GM12864 (cell line): ENCODE results near the gene ZNF792.
"Not testable (repeated sequence)": the region's sequence is repeated elsewhere in the genome, so short reads cannot be mapped to it uniquely, and the experiment has no call there.

Experiments used
- DNase-seq: peaks from one replicate; pipeline ENCODE4 v3.0.0-alpha.2; 2011; ENCODE audit warnings: low read depth
- H3K4me3 ChIP-seq: 2 replicates; pipeline ENCODE4 v1.5.1; 2011; ENCODE audit warnings: mild to moderate bottlenecking, low read depth, low read length, control low read depth
- TF ChIP-seq, protein P1 (sequence below): IDR thresholded peaks from 2 replicates; pipeline ENCODE4 v1.5.1; 2011; ENCODE audit warnings: low read depth, mild to moderate bottlenecking, moderate library complexity, low read length, control low read depth, inconsistent platforms; ENCODE audit errors: missing control alignments

ZNF792 gene

DNA sequence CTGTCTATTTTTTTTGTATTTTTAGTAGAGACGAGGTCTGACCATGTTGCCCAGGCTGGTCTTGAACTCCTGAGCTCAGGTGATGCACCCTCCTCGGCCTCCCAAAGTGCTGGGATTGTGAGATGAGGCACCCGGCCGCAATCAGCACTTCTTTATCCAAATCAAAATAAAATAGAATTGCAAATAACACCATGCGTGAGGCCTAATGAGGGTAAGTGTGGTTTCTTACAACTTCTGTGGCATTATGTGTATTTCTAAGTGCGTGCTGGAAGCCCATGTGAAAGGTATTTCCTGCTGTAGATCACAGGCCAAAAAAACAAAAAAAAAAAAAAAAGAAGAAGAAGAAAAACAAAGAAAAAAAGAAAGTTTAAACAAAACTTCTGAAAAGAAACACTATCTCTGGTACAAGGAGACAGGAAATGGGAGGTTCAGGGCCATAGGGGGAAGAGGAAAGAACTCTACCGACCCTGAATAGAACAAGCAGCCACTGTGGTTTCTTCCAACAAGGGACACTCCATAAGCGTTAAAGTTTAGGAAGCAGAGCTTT is 33.1 kb upstream of the ZNF792 start:
- DNase-seq = no peak
- TF ChIP-seq, protein P1, sequence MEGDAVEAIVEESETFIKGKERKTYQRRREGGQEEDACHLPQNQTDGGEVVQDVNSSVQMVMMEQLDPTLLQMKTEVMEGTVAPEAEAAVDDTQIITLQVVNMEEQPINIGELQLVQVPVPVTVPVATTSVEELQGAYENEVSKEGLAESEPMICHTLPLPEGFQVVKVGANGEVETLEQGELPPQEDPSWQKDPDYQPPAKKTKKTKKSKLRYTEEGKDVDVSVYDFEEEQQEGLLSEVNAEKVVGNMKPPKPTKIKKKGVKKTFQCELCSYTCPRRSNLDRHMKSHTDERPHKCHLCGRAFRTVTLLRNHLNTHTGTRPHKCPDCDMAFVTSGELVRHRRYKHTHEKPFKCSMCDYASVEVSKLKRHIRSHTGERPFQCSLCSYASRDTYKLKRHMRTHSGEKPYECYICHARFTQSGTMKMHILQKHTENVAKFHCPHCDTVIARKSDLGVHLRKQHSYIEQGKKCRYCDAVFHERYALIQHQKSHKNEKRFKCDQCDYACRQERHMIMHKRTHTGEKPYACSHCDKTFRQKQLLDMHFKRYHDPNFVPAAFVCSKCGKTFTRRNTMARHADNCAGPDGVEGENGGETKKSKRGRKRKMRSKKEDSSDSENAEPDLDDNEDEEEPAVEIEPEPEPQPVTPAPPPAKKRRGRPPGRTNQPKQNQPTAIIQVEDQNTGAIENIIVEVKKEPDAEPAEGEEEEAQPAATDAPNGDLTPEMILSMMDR = no peak
- H3K4me3 ChIP-seq = no peak overlapping the region

DNA sequence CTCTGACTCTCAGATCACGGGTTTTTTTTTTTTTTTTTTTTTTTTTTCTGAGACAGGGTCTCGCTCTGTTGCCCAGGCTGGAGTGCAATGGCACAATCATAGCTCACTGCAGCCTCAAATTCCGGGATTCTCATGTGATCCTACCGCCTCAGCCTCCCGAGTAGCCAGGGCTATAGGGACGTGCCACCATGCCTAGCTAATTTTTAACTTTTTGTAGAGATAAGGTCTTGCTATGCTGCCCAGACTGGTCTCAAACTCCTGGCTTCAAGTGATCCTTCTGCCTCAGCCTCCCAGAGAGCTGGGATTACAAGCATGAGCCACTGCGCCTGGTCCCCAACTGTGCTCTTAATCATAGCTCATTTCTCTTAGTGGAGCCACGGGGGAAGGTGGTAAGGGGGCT is 31.5 kb upstream of the ZNF792 start:
- no peak overlapping the region for H3K4me3 ChIP-seq
- TF ChIP-seq, protein P1 = no peak
- no peak for DNase-seq

DNA sequence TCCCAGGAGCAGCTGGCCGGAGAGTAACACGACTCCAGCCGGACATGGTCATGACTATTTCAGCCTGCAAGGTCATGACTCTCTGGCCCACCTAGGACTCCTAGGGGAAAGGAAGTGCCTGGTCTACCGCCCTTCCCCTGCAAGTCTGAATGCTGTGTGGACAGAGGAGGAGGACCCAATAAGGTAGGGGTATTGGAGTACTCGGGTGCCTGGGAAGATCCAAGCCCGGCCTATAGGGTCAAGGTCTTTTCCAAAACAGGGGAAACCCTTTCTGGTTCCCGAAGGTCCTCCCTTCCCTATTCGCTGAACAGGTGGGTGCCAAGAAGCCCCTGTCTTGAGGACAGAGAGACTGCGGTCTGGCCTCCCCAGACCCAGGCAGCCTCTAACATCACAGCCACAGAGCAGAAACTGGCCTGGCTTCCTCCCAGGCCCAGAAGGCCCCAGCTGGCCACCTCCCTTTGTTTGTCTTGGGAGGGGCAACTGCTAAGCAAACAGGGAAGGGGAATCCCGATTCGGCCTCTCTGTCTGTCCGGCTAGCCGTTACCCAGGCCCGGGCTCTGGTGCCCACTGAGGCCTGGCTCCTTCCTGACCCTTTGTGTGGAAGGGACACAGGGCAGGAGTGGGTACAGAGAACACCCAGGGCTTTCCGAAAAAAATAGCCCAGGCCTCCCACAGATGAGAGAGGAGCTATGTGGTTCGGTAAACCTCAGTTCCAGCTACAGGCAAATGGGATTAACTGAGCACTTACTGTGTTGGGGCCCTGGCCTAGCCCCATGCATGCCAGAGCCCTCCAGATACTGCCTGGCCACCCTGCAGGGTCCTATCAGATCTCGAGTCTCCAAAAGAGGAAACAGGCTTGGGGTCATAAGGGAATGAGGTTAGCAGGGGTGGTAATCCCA is 30.9 kb upstream of the ZNF792 start:
- TF ChIP-seq, protein P1 = no peak
- DNase-seq = no peak
- no peak overlapping the region for H3K4me3 ChIP-seq

DNA sequence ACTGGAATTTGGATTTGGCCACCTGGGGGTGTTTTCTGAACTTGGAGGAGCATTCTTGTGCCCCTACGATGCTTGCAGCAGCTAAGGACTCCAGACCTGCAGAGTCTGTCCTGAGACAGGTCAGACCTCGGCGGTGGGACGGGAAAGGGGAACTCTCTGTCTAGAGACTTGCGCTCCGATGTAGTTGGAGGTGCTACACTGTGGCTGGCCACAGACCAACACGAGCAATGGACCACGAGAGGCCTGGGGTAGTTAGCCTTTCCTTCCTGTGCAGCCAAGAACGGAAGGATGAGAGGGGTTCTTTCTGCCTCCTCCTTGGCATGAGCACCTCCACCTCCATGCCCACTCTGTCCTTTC is 30.2 kb upstream of the ZNF792 start:
- H3K4me3 ChIP-seq = no peak overlapping the region
- no peak for DNase-seq
- TF ChIP-seq, protein P1 = no peak

DNA sequence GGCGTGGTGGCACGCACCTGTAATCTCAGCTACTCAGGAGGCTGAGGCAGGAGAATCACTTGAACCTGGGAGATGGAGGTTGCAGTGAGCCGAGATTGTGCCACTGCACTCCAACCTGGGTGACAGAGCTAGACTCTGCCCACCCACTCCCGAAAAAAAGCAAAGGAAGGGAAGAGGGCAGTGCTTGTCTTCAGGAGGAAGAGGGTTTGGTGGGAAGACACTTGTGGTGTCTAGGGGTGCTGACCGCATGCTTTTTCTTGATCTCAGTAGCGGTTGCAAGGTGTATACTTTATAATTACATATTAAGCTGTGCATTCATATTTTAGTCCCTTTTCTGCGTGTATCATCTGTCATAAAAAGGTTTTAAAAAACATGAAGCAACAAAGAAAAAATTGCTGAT is 28.6 kb upstream of the ZNF792 start:
- not testable (repeated sequence) for H3K4me3 ChIP-seq, DNase-seq

DNA sequence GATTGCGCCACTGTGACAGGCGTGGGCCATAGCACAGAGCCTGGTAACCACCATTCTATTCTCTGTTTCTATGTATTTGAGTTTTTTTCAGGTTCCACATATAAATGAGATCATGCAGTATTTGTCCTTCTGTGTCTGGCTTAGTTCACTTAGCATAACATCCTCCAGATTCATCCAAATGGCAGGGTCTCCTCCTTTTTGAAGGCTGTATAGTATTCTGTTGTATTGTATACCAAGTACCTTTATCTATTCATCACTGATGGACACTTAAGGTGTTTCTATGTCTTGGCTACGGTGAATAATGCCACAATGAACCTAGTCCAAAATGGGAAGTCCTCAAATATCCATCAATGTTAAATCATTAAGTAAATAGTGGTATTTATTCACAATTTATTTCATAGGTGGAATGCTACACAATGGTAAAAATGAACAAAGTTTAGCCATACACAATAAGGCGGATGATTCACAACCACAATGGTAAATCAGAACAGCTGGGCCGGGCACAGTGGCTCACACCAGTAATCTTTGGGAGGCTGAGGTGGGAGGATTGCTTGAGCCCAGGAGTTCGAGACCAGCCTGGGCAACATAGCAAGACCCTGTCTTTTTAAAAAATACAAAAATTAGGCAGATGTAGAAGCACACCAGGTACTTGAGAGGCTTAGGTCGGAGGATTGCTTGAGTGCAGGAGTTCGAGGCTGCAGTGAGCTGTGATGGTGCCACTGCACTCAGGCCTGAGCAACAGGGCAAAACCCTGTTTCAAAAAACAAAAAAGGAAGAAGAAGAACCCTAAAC is 27.7 kb upstream of the ZNF792 start:
- TF ChIP-seq, protein P1 = no peak
- H3K4me3 ChIP-seq = no peak overlapping the region
- DNase-seq = no peak

DNA sequence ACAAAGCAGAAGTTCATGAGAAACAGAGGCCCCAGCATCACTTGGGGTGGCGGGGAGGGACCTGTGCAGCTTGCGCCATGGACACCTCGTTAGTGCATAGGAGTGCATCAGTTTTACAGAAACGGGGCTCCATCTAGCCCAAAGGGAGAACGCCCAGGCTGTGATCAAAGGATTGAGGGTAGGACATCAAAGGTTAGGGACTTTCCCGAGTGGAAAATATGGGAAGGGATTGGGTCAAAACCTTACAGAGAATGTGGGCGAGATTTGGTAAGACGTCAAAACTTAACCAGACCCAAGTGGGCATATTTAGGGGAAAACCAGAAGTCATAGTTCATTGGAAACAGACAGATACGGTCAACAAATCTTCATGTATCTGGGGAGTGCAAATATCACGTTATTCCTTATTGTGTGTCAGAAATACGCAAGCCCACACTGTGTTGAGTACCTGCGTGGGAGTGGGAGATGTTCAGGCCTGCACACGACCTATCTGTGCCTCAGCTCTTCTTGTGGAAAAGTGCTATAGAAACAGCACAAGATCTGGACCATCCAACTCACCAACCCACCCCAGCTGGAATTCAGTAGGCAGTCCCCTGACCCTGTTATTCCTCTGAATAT is 26.7 kb upstream of the ZNF792 start:
- H3K4me3 ChIP-seq = no peak overlapping the region
- DNase-seq = no peak
- TF ChIP-seq, protein P1 = no peak
